Endothelial cell of umbilical vein (primary cell): ENCODE results near the gene POR. TPM values are rescaled to one million over a fixed set of nuclear protein-coding genes. Genes with fewer than 3 reads are reported as not detected.

Experiments
- BruUV-seq: library from RNA; stranded (reverse); fragments of 400-500 nt; replicated peaks from 2 replicates; lab custom pipeline; 2021; lab: Mats Ljungman, UMichigan
- CTCF ChIA-PET: fragments of 300-600, 350-600 bp; sonication (Branson Sonifier 250); formaldehyde crosslinking; loops from one replicate; lab custom pipeline; 2021; ENCODE audit warnings: antibody characterized with exemption, inconsistent platforms; lab: Charles Lee
- POLR2A ChIA-PET: fragments of 300-600, 350-600 bp; sonication (Branson Sonifier 250); formaldehyde crosslinking; loops from one replicate; lab custom pipeline; 2021; ENCODE audit warnings: antibody characterized with exemption, inconsistent platforms; lab: Charles Lee
- DNase-seq: peaks from one replicate; pipeline ENCODE4 v3.0.0-alpha.2; 2011; ENCODE audit warnings: low read depth, low spot score
- FAIRE-seq: peaks from 2 replicates; lab custom pipeline; 2011; peaks lifted over from hg19 to GRCh38; lab: Jason Lieb, UNC
- H2AFZ ChIP-seq: 2 replicates; pipeline ENCODE4 v1.6.0; 2012; ENCODE audit warnings: low read depth, low read length, control low read depth, inconsistent platforms
- H3K27ac ChIP-seq: 2 replicates; pipeline ENCODE4 v1.5.1; 2011; ENCODE audit warnings: low read depth, mild to moderate bottlenecking, control low read depth, low read length, moderate library complexity; ENCODE audit not compliant: insufficient read depth
- H3K27me3 ChIP-seq, 2 experiments: 2 replicates each; pipeline versions ENCODE4 v1.6.0 to v1.6.1; 2011; ENCODE audit warnings: low read length in 2 of 2, mixed read lengths in 1 of 2; ENCODE audit not compliant: control insufficient read depth in 2 of 2, insufficient read depth in 2 of 2
- H3K36me3 ChIP-seq, 2 experiments: 2 replicates in 1 of 2; 3 replicates in 1 of 2; pipeline ENCODE4 v1.5.1; 2011; ENCODE audit warnings: low read length in 2 of 2, mild to moderate bottlenecking in 1 of 2, moderate library complexity in 1 of 2; ENCODE audit not compliant: control insufficient read depth in 2 of 2, insufficient read depth in 2 of 2; ENCODE audit errors: extremely low read depth in 1 of 2
- H3K4me1 ChIP-seq: 3 replicates; pipeline ENCODE4 v1.5.1; 2011; ENCODE audit warnings: mild to moderate bottlenecking, low read length; ENCODE audit not compliant: control insufficient read depth, insufficient read depth; ENCODE audit errors: extremely low read depth
- H3K4me2 ChIP-seq: 2 replicates; pipeline ENCODE4 v1.6.1; 2011; ENCODE audit warnings: low read length, control low read depth, mixed read lengths; ENCODE audit not compliant: insufficient read depth
- H3K4me3 ChIP-seq, 3 experiments: fragments of 200-600 bp in 1 of 3; sonication (generic), shearing (Covaris generic) in 1 of 3; replicated peaks in 1 of 3; 2 replicates each; pipeline ENCODE4 v1.5.1; 2011 to 2016; ENCODE audit warnings: control low read depth in 3 of 3, low read length in 3 of 3, mild to moderate bottlenecking in 2 of 3, inconsistent platforms in 1 of 3, low read depth in 1 of 3, moderate library complexity in 1 of 3; ENCODE audit not compliant: insufficient read depth in 1 of 3
- H3K79me2 ChIP-seq: 2 replicates; pipeline ENCODE4 v1.6.0; 2012; ENCODE audit warnings: low read length, inconsistent platforms; ENCODE audit not compliant: control insufficient read depth, insufficient read depth
- H3K9ac ChIP-seq: replicated peaks from 2 replicates; pipeline ENCODE3; 2011; ENCODE audit warnings: low read length, control low read depth; ENCODE audit not compliant: insufficient read depth; ENCODE audit errors: extremely low read depth
- H3K9me1 ChIP-seq: replicated peaks from 3 replicates; pipeline ENCODE4 v1.6.0; 2011; ENCODE audit warnings: mild to moderate bottlenecking, low read length; ENCODE audit not compliant: control insufficient read depth, insufficient read depth; ENCODE audit errors: extremely low read depth
- H3K9me3 ChIP-seq: replicated peaks from 2 replicates; pipeline ENCODE4 v1.5.1; 2012; ENCODE audit warnings: low read length, inconsistent platforms; ENCODE audit not compliant: control insufficient read depth, insufficient read depth
- H4K20me1 ChIP-seq: replicated peaks from 2 replicates; pipeline ENCODE3; 2011; ENCODE audit warnings: mild to moderate bottlenecking, low read length; ENCODE audit not compliant: control insufficient read depth, insufficient read depth; ENCODE audit errors: extremely low read depth
- EZH2 ChIP-seq: IDR thresholded peaks from 2 replicates; pipeline ENCODE4 v1.6.1; 2012; ENCODE audit warnings: borderline replicate concordance, low read depth, mild to moderate bottlenecking, moderate library complexity, low read length, inconsistent platforms; ENCODE audit not compliant: severe bottlenecking
- FOS ChIP-seq: IDR thresholded peaks from 2 replicates; pipeline ENCODE4 v1.6.1; 2011; ENCODE audit warnings: mild to moderate bottlenecking, low read length, moderate library complexity, borderline replicate concordance; ENCODE audit not compliant: insufficient read depth
- GATA2 ChIP-seq: IDR thresholded peaks from 2 replicates; pipeline ENCODE4 v1.7.0; 2011; ENCODE audit warnings: low read depth, mild to moderate bottlenecking, moderate library complexity, mixed read lengths, low read length; ENCODE audit not compliant: insufficient read length, insufficient read depth
- JUN ChIP-seq: IDR thresholded peaks from 2 replicates; pipeline ENCODE4 v1.6.1; 2011; ENCODE audit warnings: borderline replicate concordance, low read depth; ENCODE audit not compliant: insufficient read length, insufficient read depth
- MYC ChIP-seq: IDR thresholded peaks from one replicate; pipeline ENCODE4 v1.6.1; 2011; ENCODE audit warnings: mild to moderate bottlenecking, low read depth, low read length
- POLR2A ChIP-seq: IDR thresholded peaks from 2 replicates; pipeline ENCODE4 v1.6.1; 2012; ENCODE audit warnings: low read depth, mild to moderate bottlenecking, control low read depth, low read length
- POLR2AphosphoS5 ChIP-seq: IDR thresholded peaks from 2 replicates; pipeline ENCODE4 v1.6.1; 2012; ENCODE audit warnings: low read depth, mild to moderate bottlenecking, control low read depth, low read length, moderate library complexity; ENCODE audit not compliant: insufficient read depth
- dilution Hi-C: fragments of 300-500 bp; cut with MboI; formaldehyde crosslinking; loops from one replicate; pipeline ENCODE4 v1.15.0; 2019; ENCODE audit warnings: low sequenced_read_pairs; ENCODE audit not compliant: extremely low pct_ligation_motif_present
- intact Hi-C: fragments of 100-400 bp; cut with micrococcal nuclease; formaldehyde crosslinking; loops from one replicate; pipeline ENCODE4 v1.10.0; 2022
- polyA plus RNA-seq, 4 experiments: library from polyadenylated mRNA; depleted of rRNA in 3 of 4; stranded (reverse) in 3 of 4; unstranded in 1 of 4; fragments of >200 nt; gene quantifications; 2 replicates each; pipeline versions ENCODE4 v1.2.1 to v1.2.3, GENCODE V29; 2011 to 2012; ENCODE audit warnings: missing spikeins in 1 of 4
- total RNA-seq: library from RNA; stranded (reverse); gene quantifications from 2 replicates; pipeline ENCODE4 v1.2.3, GENCODE V29; 2021
- TF ChIP-seq, protein P1 (sequence below): IDR thresholded peaks from 2 replicates; pipeline ENCODE4 v1.6.1; 2011; ENCODE audit not compliant: insufficient read depth, insufficient read length
- TF ChIP-seq, protein P2 (sequence below), 2 donors: IDR thresholded peaks; 1 replicate in 1 of 2; 2 replicates in 1 of 2; pipeline ENCODE4 v1.5.1; 2011; ENCODE audit warnings: low read length in 2 of 2, mild to moderate bottlenecking in 2 of 2, moderate library complexity in 2 of 2, control low read depth in 1 of 2, inconsistent platforms in 1 of 2, low read depth in 1 of 2; ENCODE audit not compliant: insufficient read depth in 1 of 2; ENCODE audit errors: extremely low read depth in 1 of 2

The POR gene
- total and polyA plus RNA-seq, 2 donors (not counting 3 experiments of a cell fraction or from before 2014, with no cell fraction given): 59.5 to 73.6 TPM

DNA sequence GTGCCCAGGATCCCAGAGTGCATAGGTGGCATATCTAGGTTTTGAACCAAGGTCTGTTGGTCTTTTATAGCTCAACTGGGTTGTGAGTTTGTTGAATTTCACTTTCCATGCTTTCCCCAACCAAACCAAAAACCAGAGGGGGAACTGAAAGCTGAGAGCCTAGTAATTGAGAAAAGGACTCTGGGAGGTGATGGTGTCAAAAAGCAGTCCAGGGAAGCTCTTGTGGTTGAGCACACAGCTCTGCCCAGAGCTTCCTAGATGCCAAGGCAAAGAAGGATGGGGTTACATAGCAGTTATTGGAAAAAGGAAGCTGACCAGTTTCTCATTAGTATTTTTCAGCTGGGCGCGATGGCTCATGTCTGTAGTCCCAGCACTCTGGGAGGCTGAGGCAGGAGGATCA lies 9.9 kb downstream of the POR start:
- Histone ChIP-seq H3K9me1 (no peaks in the 10 kb centered on the region), H3K79me2 (peaks cover 14% of the 10 kb centered on the region), H3K9ac (no peak overlapping the region), H3K4me3 (no peak overlapping the region), H3K4me2 (no peak overlapping the region), H2AFZ (no peak overlapping the region), H3K36me3 (peaks cover 0 to 3% of the 10 kb centered on the region in 2 experiments), H3K27me3 (no peaks in the 10 kb centered on the region), H3K27ac (no peak overlapping the region), H4K20me1 (no peaks in the 10 kb centered on the region), H3K9me3 (no peaks in the 10 kb centered on the region), H3K4me1 (no peaks in the 10 kb centered on the region)
- POLR2A ChIA-PET: no interaction called here
- no peak for TF ChIP-seq JUN
- FAIRE-seq (no peak), DNase-seq (no peak)
- BruUV-seq: no TSS peak
- intact Hi-C loops (no loop called here), dilution Hi-C loops (no loop called here)
- CTCF ChIA-PET: interaction anchor here (1.2 kb wide), 1 partner anchor 9 kb away, joined by 5 read pairs; no protein-coding TSS in a partner anchor

DNA sequence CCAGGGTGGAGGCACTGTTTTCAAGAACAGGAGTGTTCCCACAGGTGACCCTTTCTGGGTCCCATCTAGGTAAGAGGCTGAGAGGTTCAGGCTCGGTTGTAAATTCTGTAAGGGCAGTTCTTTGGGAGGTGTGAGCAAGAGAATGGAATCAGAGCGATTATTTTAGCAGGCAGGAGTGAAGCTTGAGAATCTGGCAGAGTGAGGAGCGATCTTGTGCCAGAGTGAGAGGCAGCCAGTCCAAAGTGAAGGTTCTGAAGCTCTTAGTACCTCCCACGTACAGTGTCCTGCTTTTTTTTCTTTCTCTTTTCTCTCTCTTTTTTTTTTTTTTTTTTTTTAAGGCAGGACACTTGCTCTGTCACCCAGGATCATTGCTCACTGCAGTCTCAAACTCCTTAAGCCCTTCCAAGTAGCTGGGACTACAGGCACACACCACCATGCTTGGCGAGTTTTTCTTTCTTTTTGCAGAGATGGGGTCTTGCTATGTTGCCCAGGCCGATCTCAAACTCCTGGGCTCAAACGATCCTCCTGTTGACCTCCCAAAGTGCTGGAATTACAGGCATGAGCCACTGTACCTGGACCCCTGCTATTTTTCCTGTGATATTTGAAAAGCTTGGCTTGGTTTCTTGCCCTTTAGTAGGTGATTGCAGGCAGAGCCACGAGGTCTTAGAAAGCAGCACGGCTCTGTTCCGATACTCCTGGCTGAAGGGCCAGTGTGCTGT lies 10.9 kb downstream of the POR start:
- H2AFZ ChIP-seq: no peak overlapping the region
- H3K9me3 ChIP-seq: no peaks in the 10 kb centered on the region
- DNase-seq (no peak), FAIRE-seq (no peak)
- H3K4me2 ChIP-seq: no peak overlapping the region
- peaks cover 0 to 3% of the 10 kb centered on the region in 2 experiments for H3K36me3 ChIP-seq
- no peak overlapping the region for H3K4me3 ChIP-seq
- no peak overlapping the region for H3K9ac ChIP-seq
- H3K27me3 ChIP-seq: no peaks in the 10 kb centered on the region
- no peaks in the 10 kb centered on the region for H3K9me1 ChIP-seq
- no peaks in the 10 kb centered on the region for H4K20me1 ChIP-seq
- BruUV-seq: no TSS peak
- intact Hi-C loops (no loop called here), dilution Hi-C loops (no loop called here)
- no peak for TF ChIP-seq GATA2
- TF ChIP-seq FOS: no peak
- no peak for TF ChIP-seq MYC
- TF ChIP-seq POLR2AphosphoS5: no peak
- TF ChIP-seq, protein P1, sequence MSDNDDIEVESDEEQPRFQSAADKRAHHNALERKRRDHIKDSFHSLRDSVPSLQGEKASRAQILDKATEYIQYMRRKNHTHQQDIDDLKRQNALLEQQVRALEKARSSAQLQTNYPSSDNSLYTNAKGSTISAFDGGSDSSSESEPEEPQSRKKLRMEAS: no peak
- TF ChIP-seq EZH2: no peak
- TF ChIP-seq, protein P2, sequence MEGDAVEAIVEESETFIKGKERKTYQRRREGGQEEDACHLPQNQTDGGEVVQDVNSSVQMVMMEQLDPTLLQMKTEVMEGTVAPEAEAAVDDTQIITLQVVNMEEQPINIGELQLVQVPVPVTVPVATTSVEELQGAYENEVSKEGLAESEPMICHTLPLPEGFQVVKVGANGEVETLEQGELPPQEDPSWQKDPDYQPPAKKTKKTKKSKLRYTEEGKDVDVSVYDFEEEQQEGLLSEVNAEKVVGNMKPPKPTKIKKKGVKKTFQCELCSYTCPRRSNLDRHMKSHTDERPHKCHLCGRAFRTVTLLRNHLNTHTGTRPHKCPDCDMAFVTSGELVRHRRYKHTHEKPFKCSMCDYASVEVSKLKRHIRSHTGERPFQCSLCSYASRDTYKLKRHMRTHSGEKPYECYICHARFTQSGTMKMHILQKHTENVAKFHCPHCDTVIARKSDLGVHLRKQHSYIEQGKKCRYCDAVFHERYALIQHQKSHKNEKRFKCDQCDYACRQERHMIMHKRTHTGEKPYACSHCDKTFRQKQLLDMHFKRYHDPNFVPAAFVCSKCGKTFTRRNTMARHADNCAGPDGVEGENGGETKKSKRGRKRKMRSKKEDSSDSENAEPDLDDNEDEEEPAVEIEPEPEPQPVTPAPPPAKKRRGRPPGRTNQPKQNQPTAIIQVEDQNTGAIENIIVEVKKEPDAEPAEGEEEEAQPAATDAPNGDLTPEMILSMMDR (IDR thresholded peaks at IDR 0.05; ENCODE audit: extremely low read depth in 1 of 2, insufficient read depth in 1 of 2, low read depth in 1 of 2, low read length in 2 of 2): no peak
- no peak for TF ChIP-seq POLR2A
- no peak for TF ChIP-seq JUN
- ChIA-PET POLR2A (interaction anchor here (0.7 kb wide), 1 partner anchor 98 kb away, joined by 3 read pairs; no protein-coding TSS in a partner anchor), CTCF (interaction anchor here (1.2 kb wide), 1 partner anchor 10 kb away, joined by 5 read pairs; no protein-coding TSS in a partner anchor)
- H3K27ac ChIP-seq: no peak overlapping the region
- H3K4me1 ChIP-seq: no peaks in the 10 kb centered on the region
- peaks cover 12% of the 10 kb centered on the region for H3K79me2 ChIP-seq
